B cell (primary cell): ENCODE data around the gene CERS6.

Experiments used
- CTCF ChIP-seq: fragments of 200-600 bp; IDR thresholded peaks from one replicate; pipeline ENCODE4 v1.8.0; 2022; ENCODE audit warnings: antibody characterized with exemption, mild to moderate bottlenecking
- EZH2 ChIP-seq: IDR thresholded peaks from 2 replicates; pipeline ENCODE4 v1.6.1; 2012; ENCODE audit warnings: borderline replicate concordance, low read depth, mild to moderate bottlenecking, moderate library complexity, low read length; ENCODE audit not compliant: insufficient read depth, poor library complexity, severe bottlenecking

- TF ChIP-seq CTCF (no peak), EZH2 (no peak)
Measured at GRCh38 chr2:168584911-168585310, 128.8 kb downstream of the CERS6 start.
